Measurements from ENCODE around the gene GRM5. TPM values are rescaled to one million over a fixed set of nuclear protein-coding genes. Genes with fewer than 3 reads are reported as not detected.

Gene GRM5
- total RNA-seq, 1 donor from 2014 or later = not detected

- intact Hi-C loops (cut with micrococcal nuclease) = no loop called here
- H3K27ac Mint-ChIP-seq = no peak overlapping the region
- no peak for DNase-seq
- H3K36me3 Mint-ChIP-seq (ENCODE audit: low read depth) = no peaks in the 10 kb centered on the region
- no peaks in the 10 kb centered on the region for H3K27me3 Mint-ChIP-seq
- no peaks in the 10 kb centered on the region for H3K9me3 Mint-ChIP-seq
- no peaks in the 10 kb centered on the region for H3K4me1 Mint-ChIP-seq
- H3K4me3 Mint-ChIP-seq = no peak overlapping the region
These were observed 373.3 kb downstream of the GRM5 start for GRCh38 chr11:88692306-88693086.

DNA sequence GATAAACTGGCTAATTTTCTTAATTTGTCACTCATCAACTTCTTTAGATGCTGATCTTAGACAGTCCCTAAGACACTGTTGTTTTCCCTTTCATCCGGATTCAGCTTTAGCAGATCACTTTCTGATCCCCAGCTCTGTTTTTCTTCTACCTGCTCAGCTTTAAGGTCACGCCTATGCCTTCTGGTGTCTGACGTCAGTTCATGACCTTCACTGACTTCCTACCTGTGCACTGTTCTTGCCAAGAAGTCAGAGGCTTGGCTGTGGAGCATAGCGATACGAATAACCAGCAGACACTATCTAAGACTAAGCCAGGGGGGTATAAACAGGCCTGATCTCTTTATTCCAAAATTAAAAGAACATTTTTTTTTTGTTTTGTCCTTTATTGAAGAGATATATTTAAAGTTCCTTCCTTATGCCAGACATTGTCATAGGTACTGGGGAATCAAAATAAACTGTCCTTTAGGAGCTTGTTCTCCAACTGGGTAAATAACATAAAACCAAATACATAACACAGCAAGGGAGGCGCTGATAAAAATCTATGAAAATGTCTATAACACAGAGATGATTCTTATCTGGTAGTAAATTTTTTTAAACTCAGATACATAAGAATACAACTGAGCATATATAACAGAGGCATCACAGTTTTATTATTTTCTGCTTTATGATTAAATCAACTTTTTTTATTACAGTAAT is 376.1 kb downstream of the GRM5 start:
- no peaks in the 10 kb centered on the region for H3K9me3 Mint-ChIP-seq
- H3K4me1 Mint-ChIP-seq = no peaks in the 10 kb centered on the region
- H3K36me3 Mint-ChIP-seq (ENCODE audit: low read depth) = no peaks in the 10 kb centered on the region
- no peak overlapping the region for H3K27ac Mint-ChIP-seq
- no peaks in the 10 kb centered on the region for H3K27me3 Mint-ChIP-seq
- no peak overlapping the region for H3K4me3 Mint-ChIP-seq
- intact Hi-C loops (cut with micrococcal nuclease) = no loop called here
- no peak for DNase-seq

DNA sequence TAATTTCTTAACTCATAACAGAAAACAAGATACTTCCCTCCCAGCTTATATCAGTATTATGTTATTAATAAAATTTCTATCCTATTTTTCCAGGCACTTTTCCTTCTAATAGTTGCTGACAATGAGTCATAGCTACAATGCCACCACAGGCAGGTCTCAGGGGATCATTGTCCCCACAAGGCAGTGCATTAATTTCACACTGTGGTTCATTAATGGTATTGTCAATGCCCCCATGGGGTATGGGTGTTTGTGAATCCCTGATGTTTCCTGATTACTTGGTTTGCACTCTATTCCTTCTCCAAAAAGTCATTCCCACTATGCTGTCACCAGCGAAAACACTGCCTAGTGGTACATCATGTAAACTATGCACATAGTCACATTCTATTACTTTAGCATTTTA is 382.8 kb downstream of the GRM5 start:
- Mint-ChIP-seq H3K36me3 (ENCODE audit: low read depth) (no peaks in the 10 kb centered on the region), H3K4me3 (no peak overlapping the region), H3K9me3 (no peaks in the 10 kb centered on the region), H3K4me1 (no peaks in the 10 kb centered on the region), H3K27ac (no peak overlapping the region), H3K27me3 (no peaks in the 10 kb centered on the region)
- no peak for DNase-seq
- intact Hi-C loops (cut with micrococcal nuclease) = no loop called here

GRCh38 chr11:88680806-88681205 is 385.0 kb downstream of the GRM5 start:
- Mint-ChIP-seq H3K27me3 (no peaks in the 10 kb centered on the region), H3K4me1 (no peaks in the 10 kb centered on the region), H3K9me3 (no peaks in the 10 kb centered on the region), H3K36me3 (ENCODE audit: low read depth) (no peaks in the 10 kb centered on the region), H3K27ac (no peak overlapping the region), H3K4me3 (no peak overlapping the region)
- no peak for DNase-seq
- intact Hi-C loops (cut with micrococcal nuclease) = no loop called here

GRCh38 chr11:88666364-88666763 is 399.4 kb downstream of the GRM5 start:
- Mint-ChIP-seq H3K9me3 (no peaks in the 10 kb centered on the region), H3K4me3 (no peak overlapping the region), H3K27ac (no peak overlapping the region), H3K36me3 (ENCODE audit: low read depth) (no peaks in the 10 kb centered on the region), H3K4me1 (no peaks in the 10 kb centered on the region), H3K27me3 (no peaks in the 10 kb centered on the region)
- intact Hi-C loops (cut with micrococcal nuclease) = no loop called here
- no peak for DNase-seq

DNA sequence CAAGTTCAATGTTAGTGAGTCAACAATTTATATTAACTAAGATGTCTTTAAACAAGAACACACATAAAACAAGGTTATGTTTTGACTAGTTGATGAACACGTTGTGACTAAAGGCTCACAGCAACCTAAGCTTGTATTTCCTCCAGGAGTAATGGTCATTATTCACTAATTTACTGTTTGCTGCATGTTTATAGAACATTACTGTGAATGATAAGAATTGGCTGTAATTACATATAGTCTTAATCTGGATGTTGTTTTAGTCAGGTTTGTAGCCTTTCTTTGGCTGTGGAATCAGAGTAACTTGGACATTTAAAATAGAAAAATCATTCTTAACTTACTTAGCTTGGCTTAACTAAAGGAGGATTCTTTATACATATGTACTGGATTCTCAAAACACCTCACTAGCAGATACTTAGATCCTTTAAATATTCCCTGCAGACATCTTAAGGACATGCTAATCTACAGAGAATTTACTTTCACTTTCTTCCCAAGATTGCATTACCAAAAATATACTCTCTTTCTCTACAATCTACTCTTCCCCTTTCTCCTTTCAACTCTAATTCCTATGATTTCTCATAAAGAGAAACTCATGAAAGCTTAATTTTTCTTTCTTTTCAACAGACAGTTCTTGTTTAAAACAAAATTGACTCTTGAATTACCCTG is 408.6 kb downstream of the GRM5 start:
- H3K27me3 Mint-ChIP-seq = no peaks in the 10 kb centered on the region
- H3K4me1 Mint-ChIP-seq = no peaks in the 10 kb centered on the region
- H3K27ac Mint-ChIP-seq = no peak overlapping the region
- H3K36me3 Mint-ChIP-seq (ENCODE audit: low read depth) = no peaks in the 10 kb centered on the region
- DNase-seq = no peak
- H3K4me3 Mint-ChIP-seq = no peak overlapping the region
- no peaks in the 10 kb centered on the region for H3K9me3 Mint-ChIP-seq
- intact Hi-C loops (cut with micrococcal nuclease) = no loop called here

DNA sequence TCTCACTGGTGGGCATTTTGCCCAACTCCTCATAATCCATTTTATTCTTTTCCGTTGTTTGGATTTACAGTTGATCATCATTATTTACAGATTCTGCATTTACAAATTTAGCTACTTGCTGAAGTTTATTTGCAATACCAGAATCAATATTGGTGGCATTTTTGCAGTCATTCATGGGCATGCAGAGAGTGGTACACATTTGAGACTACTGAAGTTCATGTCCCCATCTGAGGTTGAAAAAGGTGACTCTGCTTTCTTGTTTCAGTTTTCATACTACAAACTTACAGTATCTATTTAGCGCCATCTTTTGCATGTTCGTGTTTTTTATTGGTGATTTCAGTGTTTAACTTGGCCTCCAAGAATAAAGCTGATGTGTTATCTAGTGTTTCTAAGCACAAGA is 409.5 kb downstream of the GRM5 start:
- no peaks in the 10 kb centered on the region for H3K36me3 Mint-ChIP-seq (ENCODE audit: low read depth)
- H3K27me3 Mint-ChIP-seq = no peaks in the 10 kb centered on the region
- no peak overlapping the region for H3K27ac Mint-ChIP-seq
- H3K9me3 Mint-ChIP-seq = no peaks in the 10 kb centered on the region
- H3K4me1 Mint-ChIP-seq = no peaks in the 10 kb centered on the region
- intact Hi-C loops (cut with micrococcal nuclease) = no loop called here
- no peak overlapping the region for H3K4me3 Mint-ChIP-seq
- DNase-seq = no peak

GRCh38 chr11:88655656-88656055 is 410.1 kb downstream of the GRM5 start:
- Mint-ChIP-seq H3K4me1 (no peaks in the 10 kb centered on the region), H3K36me3 (ENCODE audit: low read depth) (no peaks in the 10 kb centered on the region), H3K27ac (no peak overlapping the region), H3K9me3 (no peaks in the 10 kb centered on the region), H3K27me3 (no peaks in the 10 kb centered on the region), H3K4me3 (no peak overlapping the region)
- intact Hi-C loops (cut with micrococcal nuclease) = no loop called here
- DNase-seq = no peak

- Mint-ChIP-seq H3K9me3 (no peaks in the 10 kb centered on the region), H3K36me3 (ENCODE audit: low read depth) (no peaks in the 10 kb centered on the region), H3K4me3 (no peak overlapping the region), H3K27me3 (no peaks in the 10 kb centered on the region), H3K27ac (no peak overlapping the region), H3K4me1 (no peaks in the 10 kb centered on the region)
- no peak for DNase-seq
- intact Hi-C loops (cut with micrococcal nuclease) = no loop called here
These were observed 410.6 kb downstream of the GRM5 start for GRCh38 chr11:88655196-88655595.

- Mint-ChIP-seq H3K27ac (no peak overlapping the region), H3K4me3 (no peak overlapping the region), H3K9me3 (no peaks in the 10 kb centered on the region), H3K36me3 (ENCODE audit: low read depth) (no peaks in the 10 kb centered on the region), H3K4me1 (no peaks in the 10 kb centered on the region), H3K27me3 (no peaks in the 10 kb centered on the region)
- DNase-seq = no peak
- intact Hi-C loops (cut with micrococcal nuclease) = no loop called here
These were observed 414.2 kb downstream of the GRM5 start for GRCh38 chr11:88651556-88651955.

DNA sequence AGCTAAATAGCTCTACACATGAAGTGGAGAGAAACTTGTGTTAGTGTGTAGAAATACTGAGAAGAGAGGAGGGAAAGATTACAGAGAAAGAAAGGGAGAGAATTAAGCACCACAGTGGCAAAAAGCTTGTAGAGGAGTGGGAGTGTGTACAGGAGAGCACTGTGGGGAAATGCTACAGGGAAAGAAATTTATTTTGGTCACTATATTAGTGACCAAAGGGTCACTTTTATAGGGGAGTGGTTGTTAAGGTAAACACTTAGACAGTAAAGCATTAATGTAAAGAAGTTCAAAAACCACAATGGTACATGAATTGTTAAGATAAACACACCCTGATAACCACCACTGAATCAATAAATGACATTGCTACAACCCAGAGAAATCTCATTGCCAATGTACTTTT is 421.1 kb downstream of the GRM5 start:
- no peaks in the 10 kb centered on the region for H3K27me3 Mint-ChIP-seq
- intact Hi-C loops (cut with micrococcal nuclease) = no loop called here

GRCh38 chr11:88632163-88632562 is 433.6 kb downstream of the GRM5 start:
- intact Hi-C loops (cut with micrococcal nuclease) = no loop called here
- H3K36me3 Mint-ChIP-seq (ENCODE audit: low read depth) = no peaks in the 10 kb centered on the region
- H3K4me1 Mint-ChIP-seq = no peaks in the 10 kb centered on the region
- DNase-seq = no peak
- no peak overlapping the region for H3K27ac Mint-ChIP-seq
- H3K4me3 Mint-ChIP-seq = no peak overlapping the region
- no peaks in the 10 kb centered on the region for H3K27me3 Mint-ChIP-seq
- no peaks in the 10 kb centered on the region for H3K9me3 Mint-ChIP-seq

More for the DNA sequence above, 421.1 kb downstream of the GRM5 start:
- Mint-ChIP-seq H3K4me1 (no peaks in the 10 kb centered on the region), H3K36me3 (ENCODE audit: low read depth) (no peaks in the 10 kb centered on the region), H3K9me3 (peaks cover 5% of the 10 kb centered on the region), H3K27ac (no peak overlapping the region), H3K4me3 (no peak overlapping the region)
- DNase-seq = no peak

DNA sequence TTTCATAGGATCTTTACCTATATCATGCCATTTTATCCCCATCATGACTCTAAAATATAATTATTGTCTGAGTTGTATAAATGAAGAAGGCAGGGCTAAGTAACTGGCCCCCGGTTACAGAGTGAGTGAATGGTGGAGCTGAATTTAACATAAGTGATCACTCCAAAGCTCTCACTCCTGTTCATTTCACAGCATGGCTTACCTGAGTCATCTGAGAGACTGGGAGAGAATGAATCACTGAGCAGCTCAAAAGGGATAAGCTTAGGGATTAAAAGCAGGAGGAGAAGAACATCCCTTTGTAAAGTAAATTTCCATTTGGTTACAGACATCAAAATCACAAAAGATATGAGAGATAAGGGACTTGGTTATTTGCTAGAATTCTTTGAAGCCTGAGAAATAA is 434.3 kb downstream of the GRM5 start:
- Mint-ChIP-seq H3K27me3 (no peaks in the 10 kb centered on the region), H3K4me1 (no peaks in the 10 kb centered on the region), H3K27ac (no peak overlapping the region), H3K4me3 (no peak overlapping the region), H3K36me3 (ENCODE audit: low read depth) (no peaks in the 10 kb centered on the region), H3K9me3 (no peaks in the 10 kb centered on the region)
- intact Hi-C loops (cut with micrococcal nuclease) = no loop called here
- no peak for DNase-seq

DNA sequence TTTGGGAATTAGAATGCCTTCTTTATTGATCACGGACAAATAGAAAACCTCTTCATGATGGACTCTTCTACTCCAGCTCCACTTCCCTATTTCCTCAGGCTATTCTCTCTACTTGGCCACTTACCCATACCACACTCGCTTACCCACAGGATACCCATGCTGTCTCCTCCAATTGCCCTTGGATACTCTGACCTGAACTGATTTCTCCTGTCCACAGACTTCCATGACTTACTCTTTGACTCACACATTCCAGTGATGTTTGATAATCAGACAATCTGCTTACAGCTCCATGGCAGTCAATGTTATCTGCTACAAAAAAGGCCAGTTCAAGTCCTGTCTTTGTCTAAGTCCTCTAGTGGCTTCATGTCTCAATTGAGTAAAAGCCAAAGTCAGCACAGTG is 436.3 kb downstream of the GRM5 start:
- no peak overlapping the region for H3K27ac Mint-ChIP-seq
- H3K4me3 Mint-ChIP-seq = no peak overlapping the region
- H3K27me3 Mint-ChIP-seq = no peaks in the 10 kb centered on the region
- no peaks in the 10 kb centered on the region for H3K9me3 Mint-ChIP-seq
- intact Hi-C loops (cut with micrococcal nuclease) = no loop called here
- H3K36me3 Mint-ChIP-seq (ENCODE audit: low read depth) = no peaks in the 10 kb centered on the region
- H3K4me1 Mint-ChIP-seq = no peaks in the 10 kb centered on the region
- DNase-seq = no peak

All from activated CD4-positive, alpha-beta T cell treated with anti-CD3 and anti-CD28 coated beads, Interleukin-2, amount 10 ng/mL, durations not matched to agents 24 days and 14 days (primary cell).